Pulmonary artery endothelial cell (primary cell): ENCODE data around the gene CCDC80. TPM values are rescaled to one million over a fixed set of nuclear protein-coding genes. Genes with fewer than 3 reads are reported as not detected.

Experiments used
- DNase-seq: peaks from one replicate; pipeline ENCODE4 v3.0.0-alpha.2; 2011; ENCODE audit warnings: low read depth, low spot score
- total RNA-seq: library from RNA; depleted of rRNA; stranded (reverse); fragments of >200 nt; gene quantifications from 2 replicates; pipeline ENCODE4 v1.2.3, GENCODE V29; 2014

The CCDC80 gene
- total RNA-seq, 1 donor from 2014 or later = 20.5 TPM

DNA sequence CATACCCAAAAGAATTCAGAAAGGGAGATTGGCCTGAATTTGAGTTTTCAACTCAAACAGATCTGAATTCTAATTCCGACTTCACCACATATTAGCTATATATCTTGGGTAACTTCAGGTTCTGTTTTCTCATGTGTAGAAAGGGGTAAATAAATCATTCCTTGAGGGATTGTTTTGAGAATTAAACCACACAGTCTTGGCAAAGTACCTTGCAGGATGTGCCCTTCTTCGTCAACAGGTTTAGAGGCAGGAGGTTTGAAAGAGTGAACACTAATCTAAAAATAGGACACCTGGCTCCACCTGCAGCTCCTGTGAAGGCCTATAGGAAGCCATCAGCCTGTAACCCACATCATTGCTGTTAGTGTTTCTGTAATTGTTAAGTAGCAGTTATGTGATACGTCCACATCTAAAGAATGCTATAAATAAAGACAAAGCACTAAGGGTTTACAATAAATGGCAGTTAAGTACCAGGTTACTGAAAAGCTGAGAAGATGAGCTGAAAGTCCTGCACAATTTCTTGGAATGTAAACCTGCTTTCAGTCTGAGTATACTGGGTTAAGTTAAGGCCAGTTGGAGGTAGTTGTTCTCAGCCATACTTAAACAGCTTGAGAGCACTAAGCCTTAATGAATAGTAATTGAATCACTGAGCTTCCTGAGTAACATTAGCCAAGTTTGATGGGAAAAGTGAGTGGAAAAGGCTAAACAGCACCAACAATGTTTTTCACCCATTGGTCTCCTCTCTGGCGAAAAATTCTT lies 6.0 kb downstream of the CCDC80 start:
- DNase-seq = no peak

DNA sequence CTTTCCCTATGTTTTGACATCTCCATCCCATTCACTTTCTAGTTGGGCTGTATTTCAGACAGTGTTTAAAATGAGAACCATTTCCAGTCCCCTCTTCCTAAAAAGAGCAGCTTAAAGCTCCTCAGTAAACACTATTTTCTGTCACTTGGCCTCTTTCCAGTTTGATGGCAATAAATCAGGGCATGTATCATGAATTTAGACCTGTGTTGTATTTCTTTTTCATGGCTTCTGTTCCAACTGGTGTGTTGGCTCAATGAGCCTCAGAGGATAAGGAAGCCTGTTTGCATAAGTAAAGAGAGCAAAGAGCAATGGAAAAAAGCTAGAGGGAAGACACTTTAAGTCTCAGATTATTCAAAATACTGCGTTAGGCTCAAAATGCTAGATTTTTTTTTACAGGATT lies 7.2 kb downstream of the CCDC80 start:
- no peak for DNase-seq

- no peak for DNase-seq
Observed at GRCh38 chr3:112633191-112633590, 7.8 kb downstream of the CCDC80 start.

- DNase-seq = no peak
Observed at GRCh38 chr3:112632596-112632995, 8.3 kb downstream of the CCDC80 start.

DNA sequence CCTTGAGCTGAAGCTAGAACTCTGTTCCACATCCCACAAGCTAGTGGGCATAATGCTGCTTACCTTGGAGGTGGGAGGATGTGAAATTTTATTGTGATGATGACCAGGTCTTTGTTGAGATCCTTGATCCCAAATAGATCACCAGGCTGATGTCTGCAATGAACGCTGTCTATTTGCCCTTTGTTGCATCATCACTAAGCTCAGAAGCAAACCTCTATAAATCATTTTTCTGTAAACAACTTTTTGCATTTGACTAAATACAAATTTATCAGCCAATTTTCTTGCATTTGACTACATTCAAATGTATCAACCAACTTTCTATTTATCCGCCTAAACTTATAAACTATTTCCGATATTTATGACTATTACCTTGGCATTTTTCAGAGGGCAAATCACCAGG lies 9.7 kb downstream of the CCDC80 start:
- DNase-seq = no peak

- peak; percentile 69 for DNase-seq
Observed at GRCh38 chr3:112629425-112629824, 11.5 kb downstream of the CCDC80 start.

DNA sequence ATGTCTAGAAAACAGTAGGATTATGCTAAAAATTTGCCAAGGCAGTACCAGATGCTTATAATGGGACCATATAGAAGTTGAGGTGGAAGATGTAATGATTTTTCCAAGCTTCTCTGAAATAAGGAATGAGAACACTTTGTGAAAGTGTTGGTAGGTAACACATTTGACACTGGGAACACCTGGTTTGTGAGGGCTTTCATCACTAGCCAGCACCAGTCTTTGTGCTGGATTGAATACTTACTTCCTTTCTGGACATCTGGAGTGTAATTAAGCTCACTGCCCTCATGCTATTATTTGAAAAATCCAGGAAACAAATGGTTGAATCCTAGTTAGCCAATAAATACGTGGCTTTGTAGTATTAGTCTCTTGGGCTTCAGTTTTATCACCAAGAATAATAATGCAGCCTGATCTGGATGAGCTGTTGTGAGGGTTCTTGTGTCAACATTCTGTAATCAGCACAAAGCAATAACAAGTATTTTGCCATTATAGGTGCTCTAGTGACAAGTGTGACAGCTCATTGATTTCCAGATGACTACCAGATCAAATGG lies 12.9 kb downstream of the CCDC80 start:
- DNase-seq = no peak

- no peak for DNase-seq
Observed at GRCh38 chr3:112627419-112627818, 13.5 kb downstream of the CCDC80 start.

GRCh38 chr3:112623717-112624116 lies 17.2 kb downstream of the CCDC80 start:
- no peak for DNase-seq

DNA sequence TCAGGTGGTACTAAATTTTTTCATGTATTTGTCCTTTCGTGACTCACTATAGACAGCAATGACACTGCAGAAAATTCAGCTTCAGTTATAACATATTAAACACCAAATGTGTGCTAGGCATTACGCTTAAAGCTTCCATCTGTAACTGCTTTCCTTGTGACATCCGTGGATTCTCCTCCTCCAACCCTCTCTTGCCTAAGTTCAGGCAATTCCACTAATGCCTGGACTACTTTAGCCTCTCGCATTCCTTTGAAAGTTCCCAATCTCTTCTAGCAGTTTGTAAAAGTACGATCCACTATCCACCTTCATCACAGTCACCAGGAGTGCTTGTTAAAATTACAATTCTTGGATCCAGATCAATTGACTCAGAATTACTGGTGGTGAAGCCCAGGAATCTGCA lies 17.7 kb downstream of the CCDC80 start:
- DNase-seq = no peak

- DNase-seq = no peak
Observed at GRCh38 chr3:112619295-112619694, 21.6 kb downstream of the CCDC80 start.

- DNase-seq = no peak
Observed at GRCh38 chr3:112617285-112617684, 23.7 kb downstream of the CCDC80 start.

GRCh38 chr3:112615989-112616731 lies 24.8 kb downstream of the CCDC80 start:
- DNase-seq = no peak

- no peak for DNase-seq
Observed at GRCh38 chr3:112611752-112612515, 29.0 kb downstream of the CCDC80 start.

DNA sequence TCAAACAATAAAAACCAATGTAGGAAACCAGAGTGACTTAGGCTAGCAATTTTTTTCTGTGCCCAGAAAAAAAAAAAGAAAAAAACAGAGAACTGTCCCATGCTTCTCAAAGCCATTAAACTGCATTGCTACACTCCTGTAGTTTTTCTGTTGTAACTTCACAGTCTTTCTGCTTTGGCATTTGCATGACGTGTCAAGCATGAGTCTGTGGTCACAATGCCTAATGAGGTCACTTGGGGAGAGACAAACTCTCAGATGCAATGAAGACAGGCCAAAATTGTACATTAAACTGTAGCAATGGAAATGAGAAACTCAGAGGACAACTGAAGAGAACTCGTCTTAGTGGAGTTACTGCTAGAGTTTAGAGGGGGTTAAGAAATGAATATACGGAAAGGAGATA lies 30.8 kb downstream of the CCDC80 start:
- no peak for DNase-seq

GRCh38 chr3:112607863-112608262 lies 33.1 kb downstream of the CCDC80 start:
- no peak for DNase-seq

- peak; percentile 24 for DNase-seq
Observed at GRCh38 chr3:112606098-112606497, 34.8 kb downstream of the CCDC80 start.

GRCh38 chr3:112605285-112605684 lies 35.7 kb downstream of the CCDC80 start:
- peak; percentile 100 for DNase-seq

DNA sequence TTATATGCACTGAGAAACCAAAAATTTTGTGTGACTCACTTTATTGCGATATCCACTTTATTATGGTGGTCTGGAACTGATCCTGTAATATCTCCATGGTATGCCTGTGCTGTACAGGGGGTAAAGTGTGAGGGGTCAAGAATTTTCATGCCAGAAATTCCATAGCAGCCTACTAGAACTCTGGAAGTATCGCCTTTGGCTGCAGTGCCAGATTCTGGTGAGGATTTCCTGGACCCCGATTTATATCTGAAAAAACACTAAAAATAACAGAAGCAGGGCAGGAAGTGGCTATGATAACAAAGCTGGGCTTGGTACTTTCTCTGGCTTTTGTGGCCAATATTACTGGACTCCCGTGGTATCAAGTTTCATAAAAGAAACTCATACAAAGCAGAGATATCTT lies 36.4 kb downstream of the CCDC80 start:
- peak; percentile 94 for DNase-seq

DNA sequence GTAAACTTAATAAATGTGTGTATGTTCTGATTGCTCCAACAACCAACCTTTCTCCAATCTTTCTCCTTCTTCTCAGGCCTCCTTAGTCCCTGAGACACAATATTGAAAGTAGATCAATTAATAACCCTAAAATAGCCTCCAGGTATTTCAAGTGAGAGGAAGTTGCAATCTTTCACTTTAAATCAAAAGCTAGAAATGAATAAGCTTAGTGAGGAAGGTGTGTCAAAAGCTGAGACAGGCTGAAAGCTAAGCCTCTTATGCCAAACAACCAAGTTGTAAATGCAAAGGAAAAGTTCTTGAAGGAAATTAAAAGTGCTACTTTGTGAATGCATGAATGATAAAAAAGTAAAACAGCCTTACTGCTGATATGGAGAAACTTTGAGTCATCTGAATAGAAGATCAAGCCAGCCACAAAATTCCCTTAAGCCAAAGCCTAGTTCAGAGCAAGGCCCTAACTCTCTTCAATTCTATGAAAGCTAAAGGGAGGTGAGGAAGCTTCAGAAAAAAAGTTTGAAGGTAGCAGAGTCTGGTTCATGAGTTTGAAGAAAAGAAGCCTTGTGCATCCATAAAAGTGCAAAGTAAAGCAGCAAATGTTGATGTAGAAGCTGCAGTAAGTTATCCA lies 38.6 kb downstream of the CCDC80 start:
- no peak for DNase-seq

- no peak for DNase-seq
Observed at GRCh38 chr3:112598731-112599130, 42.2 kb downstream of the CCDC80 start.
